Neuron (in vitro differentiated cells): ENCODE measurements around the gene DUSP16.

Experiments
- H2AFZ ChIP-seq: one replicate; pipeline ENCODE4 v1.6.1; 2013; ENCODE audit warnings: low read depth, mild to moderate bottlenecking, inconsistent platforms, low read length, moderate library complexity
- H3K27me3 ChIP-seq: one replicate; pipeline ENCODE4 v1.6.1; 2013; ENCODE audit warnings: low read length; ENCODE audit not compliant: insufficient read depth
- H3K36me3 ChIP-seq: one replicate; pipeline ENCODE4 v1.6.1; 2013; ENCODE audit warnings: low read length; ENCODE audit not compliant: insufficient read depth
- H3K4me1 ChIP-seq: one replicate; pipeline ENCODE4 v1.6.1; 2013; ENCODE audit warnings: low read length; ENCODE audit not compliant: insufficient read depth
- H3K4me3 ChIP-seq: 2 replicates; pipeline ENCODE4 v1.5.1; 2013; ENCODE audit warnings: mild to moderate bottlenecking, low read length, moderate library complexity
- H3K9me3 ChIP-seq: one replicate; pipeline ENCODE4 v1.6.1; 2013; ENCODE audit warnings: low read length

Gene DUSP16

DNA sequence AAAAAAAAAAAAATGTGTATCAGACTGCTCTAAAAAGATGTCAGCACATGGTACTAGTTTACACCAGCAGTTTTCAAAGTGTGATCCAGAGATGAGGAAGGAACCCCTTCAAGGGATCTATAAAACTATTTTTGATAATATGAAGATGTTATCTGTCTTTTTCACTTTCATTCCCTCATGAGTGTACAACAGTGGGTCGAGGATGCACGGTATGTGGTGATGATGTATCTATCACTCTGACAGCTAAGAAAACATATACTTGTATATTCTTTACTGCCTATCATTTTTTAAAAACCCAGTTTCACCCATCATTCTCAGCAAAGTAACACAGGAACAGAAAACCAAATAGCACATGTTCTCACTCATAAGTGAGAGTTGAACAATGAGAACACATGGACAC is 12.4 kb downstream of the DUSP16 start:
- H3K4me3 ChIP-seq: no peak overlapping the region
- no peak overlapping the region for H2AFZ ChIP-seq
- H3K9me3 ChIP-seq: no peaks in the 10 kb centered on the region
- H3K4me1 ChIP-seq: no peaks in the 10 kb centered on the region
- H3K36me3 ChIP-seq: peaks cover 22% of the 10 kb centered on the region
- H3K27me3 ChIP-seq: no peaks in the 10 kb centered on the region

DNA sequence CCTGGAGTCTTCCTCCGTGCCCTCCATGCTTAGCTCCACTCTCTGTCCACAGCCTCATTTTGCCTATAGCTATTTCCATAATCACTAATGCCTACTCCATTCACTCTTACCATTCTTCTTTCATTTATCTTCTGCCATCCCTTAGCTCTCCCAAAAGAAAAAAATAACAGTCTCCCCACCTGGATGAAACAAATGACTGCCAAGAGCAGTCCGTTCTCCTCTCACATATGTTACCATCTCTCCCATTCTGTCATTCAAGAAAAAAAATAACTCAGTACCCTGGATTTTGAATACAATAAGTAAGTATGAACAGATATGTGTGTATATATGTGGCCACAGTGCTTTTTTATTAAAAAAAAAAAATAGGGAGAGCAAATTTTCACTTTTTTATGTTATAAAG is 13.2 kb downstream of the DUSP16 start:
- no peak overlapping the region for H3K4me3 ChIP-seq
- H3K9me3 ChIP-seq: no peaks in the 10 kb centered on the region
- no peaks in the 10 kb centered on the region for H3K27me3 ChIP-seq
- H3K36me3 ChIP-seq: peaks cover 22% of the 10 kb centered on the region
- no peak overlapping the region for H2AFZ ChIP-seq
- no peaks in the 10 kb centered on the region for H3K4me1 ChIP-seq

DNA sequence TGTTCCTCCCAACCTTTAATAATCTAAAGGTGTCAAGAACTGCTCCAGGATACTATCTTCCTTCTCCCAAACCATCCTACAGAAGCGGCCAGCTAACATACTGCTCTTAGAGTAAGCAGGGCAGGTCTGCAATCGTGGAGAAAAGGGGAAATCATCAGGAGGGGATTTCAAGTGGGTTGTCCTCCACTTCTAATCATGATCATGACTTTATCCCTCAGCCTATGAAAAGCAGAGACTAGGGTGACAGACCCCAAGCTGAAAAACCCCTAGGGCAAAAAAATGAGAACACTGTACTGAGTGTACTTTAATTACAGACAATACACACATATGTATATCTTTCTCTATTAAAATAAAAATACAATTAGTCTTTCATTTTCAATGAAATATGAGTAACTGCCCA is 13.9 kb downstream of the DUSP16 start:
- H2AFZ ChIP-seq: no peak overlapping the region

DNA sequence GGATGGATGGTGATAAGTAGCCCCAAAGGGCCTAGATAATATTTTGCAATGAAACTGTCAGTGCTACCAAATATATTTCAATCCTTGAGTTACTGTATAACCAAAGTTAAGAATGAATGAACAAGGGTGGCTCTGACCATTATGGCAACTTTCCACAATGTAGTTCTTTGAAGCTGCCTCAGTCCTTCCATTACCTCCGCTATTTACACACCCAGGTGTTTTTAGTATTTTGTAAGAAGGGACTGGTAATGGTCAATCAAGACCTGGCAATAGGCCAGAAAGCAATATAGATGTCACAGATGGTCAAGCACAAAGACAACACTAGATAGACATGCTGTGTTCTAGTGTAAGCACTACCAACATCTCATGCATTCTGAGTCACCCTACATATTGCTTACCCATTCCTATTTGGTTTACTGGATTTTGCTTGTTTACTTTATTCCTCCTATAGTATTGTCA is 16.3 kb downstream of the DUSP16 start:
- peaks cover 23% of the 10 kb centered on the region for H3K36me3 ChIP-seq
- H3K4me3 ChIP-seq: no peak overlapping the region
- no peaks in the 10 kb centered on the region for H3K27me3 ChIP-seq
- H3K4me1 ChIP-seq: peaks cover 2% of the 10 kb centered on the region
- no peaks in the 10 kb centered on the region for H3K9me3 ChIP-seq
- no peak overlapping the region for H2AFZ ChIP-seq

More for the DNA sequence above, 13.9 kb downstream of the DUSP16 start:
- Histone ChIP-seq H3K9me3 (no peaks in the 10 kb centered on the region), H3K4me3 (no peak overlapping the region), H3K4me1 (no peaks in the 10 kb centered on the region), H3K27me3 (no peaks in the 10 kb centered on the region), H3K36me3 (peaks cover 19% of the 10 kb centered on the region)

DNA sequence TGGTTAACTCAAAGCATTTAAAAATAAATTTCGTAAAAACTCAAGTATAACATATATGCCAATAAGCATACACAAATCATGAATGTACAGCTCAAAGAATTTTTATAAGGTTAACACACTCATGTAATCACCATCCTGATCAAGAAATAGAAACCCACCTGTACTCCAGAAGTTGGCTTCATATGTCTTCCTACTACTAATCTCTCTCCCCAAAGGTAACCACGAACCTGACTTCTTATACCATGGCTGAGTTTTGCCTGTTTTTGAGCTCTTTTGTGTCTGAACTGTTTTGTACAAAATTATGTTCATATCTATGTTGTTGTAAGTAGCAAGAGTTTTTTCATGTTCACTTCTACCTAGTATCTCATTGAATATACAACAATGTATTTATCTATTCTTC is 18.7 kb downstream of the DUSP16 start:
- no peaks in the 10 kb centered on the region for H3K27me3 ChIP-seq
- H2AFZ ChIP-seq: no peak overlapping the region
- H3K4me3 ChIP-seq: no peak overlapping the region
- no peaks in the 10 kb centered on the region for H3K9me3 ChIP-seq
- peaks cover 21% of the 10 kb centered on the region for H3K36me3 ChIP-seq
- peaks cover 2% of the 10 kb centered on the region for H3K4me1 ChIP-seq

DNA sequence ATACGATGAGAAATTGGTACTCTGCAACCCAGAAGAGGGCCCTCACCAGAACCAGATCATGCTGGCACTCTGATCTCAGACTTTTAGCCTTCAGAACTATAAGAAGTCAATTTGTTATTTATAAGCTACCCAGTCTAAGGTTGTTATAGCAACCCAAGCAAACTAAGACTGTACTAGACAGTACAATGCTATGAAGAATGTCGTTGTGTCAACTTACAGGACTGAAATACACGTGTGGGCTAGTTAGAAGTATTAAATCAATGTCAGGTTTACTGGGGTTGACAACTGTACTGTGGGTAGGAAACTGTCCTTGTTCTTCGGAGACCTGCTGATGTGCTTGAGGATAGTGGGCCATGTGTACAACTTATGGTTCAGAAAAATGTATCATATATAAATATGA is 19.7 kb downstream of the DUSP16 start:
- Histone ChIP-seq H2AFZ (no peak overlapping the region), H3K27me3 (no peaks in the 10 kb centered on the region), H3K36me3 (peaks cover 21% of the 10 kb centered on the region), H3K4me1 (peaks cover 2% of the 10 kb centered on the region), H3K9me3 (no peaks in the 10 kb centered on the region), H3K4me3 (no peak overlapping the region)

DNA sequence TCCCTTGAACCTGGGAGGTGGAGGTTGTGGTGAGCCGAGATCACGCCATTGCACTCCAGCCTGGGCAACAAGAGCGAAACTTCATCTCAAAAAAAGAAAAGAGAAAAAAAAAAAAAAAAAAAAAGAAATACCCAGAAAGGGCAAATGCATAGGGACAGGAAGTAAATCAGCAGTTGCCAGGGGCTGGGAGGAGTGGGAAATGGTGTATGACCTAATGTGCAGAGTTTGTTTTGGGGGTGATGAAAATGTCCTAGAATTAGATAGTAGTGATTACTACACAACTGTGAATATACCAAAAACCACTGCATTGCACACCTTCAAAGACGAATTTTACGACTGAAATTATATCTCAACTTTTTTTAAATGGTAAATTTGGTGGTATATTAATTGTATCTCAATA is 20.4 kb downstream of the DUSP16 start:
- Histone ChIP-seq H3K4me1 (peaks cover 2% of the 10 kb centered on the region), H3K4me3 (no peak overlapping the region), H3K36me3 (peaks cover 21% of the 10 kb centered on the region), H3K9me3 (no peaks in the 10 kb centered on the region), H3K27me3 (no peaks in the 10 kb centered on the region), H2AFZ (no peak overlapping the region)

DNA sequence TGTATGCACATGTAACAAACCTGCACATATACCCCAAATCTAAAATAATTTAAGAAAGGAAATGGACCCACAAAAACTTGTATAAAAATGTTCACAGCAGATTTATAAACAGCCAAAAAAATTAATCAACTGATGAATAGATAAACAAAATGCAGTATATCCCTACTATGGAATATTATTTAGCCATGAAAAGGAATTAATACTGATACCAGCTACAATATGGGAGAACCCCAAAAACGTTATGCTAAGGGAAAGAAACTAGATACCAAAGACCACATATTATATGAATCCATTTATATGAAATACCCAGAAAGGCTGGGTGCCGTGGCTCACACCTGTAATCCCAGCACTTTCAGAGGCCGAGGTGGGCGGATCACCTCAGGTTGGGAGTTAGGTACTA is 20.9 kb downstream of the DUSP16 start:
- H3K4me3 ChIP-seq: no peak overlapping the region
- peaks cover 21% of the 10 kb centered on the region for H3K36me3 ChIP-seq
- no peak overlapping the region for H2AFZ ChIP-seq
- no peaks in the 10 kb centered on the region for H3K9me3 ChIP-seq
- H3K4me1 ChIP-seq: peaks cover 2% of the 10 kb centered on the region
- H3K27me3 ChIP-seq: no peaks in the 10 kb centered on the region

DNA sequence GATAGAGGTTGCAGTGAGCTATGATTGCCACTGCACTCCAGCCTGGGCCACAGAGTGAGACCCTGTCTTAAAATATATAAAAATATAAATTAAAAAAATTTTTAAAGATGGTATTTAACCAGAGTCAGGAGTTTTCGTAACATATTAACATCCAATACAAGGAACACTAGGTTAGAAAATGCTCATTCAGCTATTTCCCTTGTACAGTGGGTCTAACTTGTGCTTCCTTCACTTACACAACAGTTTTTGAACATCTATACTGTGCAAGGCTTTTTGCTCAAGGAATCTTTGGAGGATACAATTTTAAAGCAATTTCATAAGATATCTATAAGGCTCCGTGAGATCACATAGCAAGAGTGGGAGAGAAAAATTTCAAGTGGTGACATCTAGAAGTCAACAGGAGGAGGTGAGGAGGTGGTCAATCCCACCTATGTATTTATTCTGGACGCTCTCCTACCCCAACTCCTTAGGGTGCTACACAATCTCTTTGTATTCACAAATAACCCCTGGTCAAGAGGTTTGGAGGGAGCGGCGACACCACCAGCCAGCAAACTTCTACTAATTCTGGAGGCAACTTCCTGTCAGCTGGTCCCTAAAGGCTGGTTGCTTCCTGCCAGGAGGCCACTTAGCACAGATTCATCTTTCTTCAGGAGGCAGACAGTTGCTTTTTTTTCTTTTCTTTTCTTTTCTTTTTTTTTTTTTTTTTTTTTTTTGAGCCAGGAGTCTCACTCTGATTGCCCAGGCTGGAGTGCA is 22.2 kb downstream of the DUSP16 start:
- H2AFZ ChIP-seq: no peak overlapping the region
- peaks cover 17% of the 10 kb centered on the region for H3K36me3 ChIP-seq
- H3K4me1 ChIP-seq: peaks cover 2% of the 10 kb centered on the region
- H3K9me3 ChIP-seq: no peaks in the 10 kb centered on the region
- no peaks in the 10 kb centered on the region for H3K27me3 ChIP-seq
- H3K4me3 ChIP-seq: no peak overlapping the region

DNA sequence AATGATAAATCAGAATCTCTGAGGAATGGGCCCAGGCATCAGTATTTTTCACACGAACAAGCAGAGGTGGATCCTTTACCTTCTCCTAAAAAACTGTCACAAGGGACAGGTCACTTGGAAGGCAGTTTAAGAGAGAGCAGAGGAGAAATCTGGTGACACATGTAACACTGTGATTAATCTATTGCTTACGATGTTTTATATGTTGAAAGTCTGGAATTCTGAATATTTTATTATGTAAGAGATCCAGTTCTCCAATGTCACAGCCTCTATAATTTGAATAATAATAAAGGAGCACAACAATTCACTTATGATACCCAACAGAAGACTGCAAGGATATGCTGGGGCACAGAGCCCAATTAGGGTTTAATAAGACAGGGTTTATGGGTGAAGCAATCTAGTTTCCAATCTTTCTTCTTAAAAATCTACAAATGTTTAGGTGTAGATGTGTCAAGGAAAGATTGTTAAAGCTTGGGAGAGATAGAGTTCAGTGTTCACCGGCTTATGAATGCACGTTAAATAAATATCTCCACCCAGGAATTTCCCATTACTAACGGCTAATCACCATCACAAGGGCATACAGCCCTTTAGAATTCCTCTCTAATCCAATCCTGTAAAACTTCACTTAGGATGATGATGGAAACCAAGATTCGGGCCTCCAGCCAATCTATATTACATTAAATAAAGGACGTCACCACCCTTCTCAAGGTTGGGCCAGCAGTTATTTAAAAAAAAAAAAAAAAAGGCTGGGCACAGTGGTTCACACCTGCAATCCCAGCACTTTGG is 23.4 kb downstream of the DUSP16 start:
- Histone ChIP-seq H3K4me3 (no peak overlapping the region), H3K4me1 (peaks cover 3% of the 10 kb centered on the region), H2AFZ (no peak overlapping the region), H3K9me3 (no peaks in the 10 kb centered on the region), H3K36me3 (peaks cover 17% of the 10 kb centered on the region), H3K27me3 (no peaks in the 10 kb centered on the region)

DNA sequence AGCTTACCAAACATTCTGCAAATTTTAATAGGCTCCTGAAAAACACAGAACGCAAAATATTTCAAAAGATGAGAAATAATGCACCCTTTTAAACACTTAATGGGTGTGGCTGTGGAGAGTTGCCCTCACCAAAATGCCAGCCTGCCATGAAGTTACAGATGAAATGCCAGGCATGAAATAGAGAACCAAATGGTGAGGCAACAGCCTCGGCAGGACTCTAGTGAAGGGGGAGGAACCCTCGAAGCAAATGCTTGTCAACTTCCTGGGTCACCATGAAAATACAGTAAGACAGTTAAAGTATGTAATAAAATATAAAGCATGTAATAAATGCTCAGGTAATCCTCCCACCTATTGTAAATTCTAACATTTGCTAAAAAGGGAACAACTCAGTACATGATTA is 24.1 kb downstream of the DUSP16 start:
- H3K9me3 ChIP-seq: no peaks in the 10 kb centered on the region

DNA sequence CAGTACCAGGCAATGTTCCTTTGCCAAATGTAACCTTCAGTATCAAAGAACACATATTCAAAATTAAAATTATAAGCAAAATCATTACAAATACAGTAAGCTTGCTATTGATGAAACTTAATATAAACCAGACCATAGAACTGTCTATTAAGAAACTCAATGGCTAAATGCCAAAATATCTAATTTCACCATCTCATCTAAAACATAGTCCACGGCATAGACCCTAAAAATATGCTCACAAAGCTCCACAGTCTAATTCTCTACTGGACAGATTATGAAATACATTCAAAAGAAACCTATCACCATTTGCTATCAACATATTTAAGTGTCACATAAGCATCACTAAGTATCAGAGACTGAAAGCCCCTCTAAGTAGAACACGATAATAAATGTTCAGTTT is 25.2 kb downstream of the DUSP16 start:
- no peaks in the 10 kb centered on the region for H3K27me3 ChIP-seq
- H3K4me1 ChIP-seq: peaks cover 3% of the 10 kb centered on the region
- peaks cover 12% of the 10 kb centered on the region for H3K36me3 ChIP-seq
- H3K9me3 ChIP-seq: no peaks in the 10 kb centered on the region
- H2AFZ ChIP-seq: no peak overlapping the region
- H3K4me3 ChIP-seq: no peak overlapping the region

More for the DNA sequence above, 24.1 kb downstream of the DUSP16 start:
- Histone ChIP-seq H2AFZ (no peak overlapping the region), H3K36me3 (peaks cover 15% of the 10 kb centered on the region), H3K4me1 (peaks cover 5% of the 10 kb centered on the region), H3K4me3 (no peak overlapping the region), H3K27me3 (no peaks in the 10 kb centered on the region)

DNA sequence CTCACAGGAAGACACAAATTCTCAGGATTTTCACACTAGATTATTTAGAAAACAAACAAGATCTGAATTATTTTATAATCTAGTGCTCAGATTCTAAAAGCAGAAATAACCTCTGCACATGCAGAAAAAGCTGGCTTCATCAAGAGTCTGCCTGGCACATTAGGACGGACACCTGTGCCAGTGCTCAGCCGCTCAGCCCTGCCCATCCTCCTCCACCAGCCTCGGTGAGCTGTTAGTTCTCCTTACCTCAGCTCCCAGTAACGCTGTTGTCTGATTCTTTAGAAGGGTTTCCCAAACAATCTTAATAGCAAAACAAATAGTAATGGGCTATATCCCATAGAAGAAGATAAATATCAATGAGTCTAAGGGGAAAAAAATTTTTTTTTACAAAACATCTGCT is 27.7 kb downstream of the DUSP16 start:
- no peak overlapping the region for H2AFZ ChIP-seq
- H3K9me3 ChIP-seq: no peaks in the 10 kb centered on the region
- H3K27me3 ChIP-seq: no peaks in the 10 kb centered on the region
- H3K36me3 ChIP-seq: peaks cover 4% of the 10 kb centered on the region
- H3K4me1 ChIP-seq: peaks cover 3% of the 10 kb centered on the region
- no peak overlapping the region for H3K4me3 ChIP-seq
